Thyroid gland (tissue), 4 donors: ENCODE data around the gene LDLRAD4. TPM values are rescaled to one million over a fixed set of nuclear protein-coding genes. Genes with fewer than 3 reads are reported as not detected.

Experiments used
- DNase-seq, 2 donors: peaks; one replicate each; pipeline ENCODE4 v3.0.0-alpha.2; 2019
- H3K27ac ChIP-seq, 3 donors: fragments of 200-600 bp; sonication (generic); 1 replicate in 2 of 3; 2 replicates in 1 of 3; pipeline ENCODE4 v1.5.1; 2016 to 2019; ENCODE audit warnings: mild to moderate bottlenecking in 1 of 3, moderate library complexity in 1 of 3
- H3K27me3 ChIP-seq: fragments of 200-600 bp; sonication (generic); one replicate; pipeline ENCODE4 v1.5.1; 2019
- H3K36me3 ChIP-seq, 2 donors: fragments of 200-600 bp; sonication (generic); one replicate each; pipeline ENCODE4 v1.5.1; 2016 to 2019
- H3K4me1 ChIP-seq, 2 donors: fragments of 200-600 bp; sonication (generic); one replicate each; pipeline ENCODE4 v1.5.1; 2017 to 2019
- H3K4me3 ChIP-seq, 3 donors: fragments of 200-600 bp; sonication (generic); replicated peaks in 1 of 3; 1 replicate in 2 of 3; 2 replicates in 1 of 3; pipeline ENCODE4 v1.5.1; 2016; ENCODE audit warnings: mild to moderate bottlenecking in 1 of 3
- H3K9me3 ChIP-seq: fragments of 200-600 bp; sonication (generic); one replicate; pipeline ENCODE4 v1.5.1; 2017
- POLR2A ChIP-seq, 2 donors: fragments of 450-650 bp; IDR thresholded peaks; one replicate each; pipeline ENCODE4 v1.6.1; 2017; ENCODE audit warnings: antibody characterized with exemption in 2 of 2, mild to moderate bottlenecking in 2 of 2, moderate library complexity in 1 of 2
- WGBS, 2 donors: methylation state at CpG; one replicate each; pipeline ENCODE4 v1.1.5; 2017; 5-methylcytosine and 5-hydroxymethylcytosine counted together
- intact Hi-C: fragments of 100-400 bp; cut with DNase I; formaldehyde crosslinking; loops from one replicate; pipeline ENCODE4 v1.15.1; 2023
- total RNA-seq, 4 donors: library from RNA; depleted of rRNA; stranded (reverse); fragments of >200 nt; gene quantifications; one replicate each; pipeline ENCODE4 v1.2.3, GENCODE V29; 2016
- TF ChIP-seq, protein P1 (sequence below), 6 experiments: fragments of 200-600 bp in 3 of 6; fragments of 450-650 bp in 3 of 6; sonication (generic) in 3 of 6; IDR thresholded peaks; one replicate each; pipeline ENCODE4 v1.5.1; 2016 to 2019; ENCODE audit warnings: antibody characterized with exemption in 6 of 6, mild to moderate bottlenecking in 2 of 6, inconsistent platforms in 1 of 6, moderate library complexity in 1 of 6

LDLRAD4 gene
- total RNA-seq, 4 donors from 2014 or later, result 23.7 to 35.7 (median 29.7) TPM

GRCh38 chr18:13612196-13612997, 393.8 kb downstream of the LDLRAD4 start:
- DNase-seq, result no peak
- Histone ChIP-seq H3K27ac (no peak overlapping the region), H3K9me3 (no peaks in the 10 kb centered on the region), H3K27me3 (no peaks in the 10 kb centered on the region), H3K36me3 (no peaks in the 10 kb centered on the region), H3K4me3 (no peak overlapping the region), H3K4me1 (peaks cover 0 to 42% of the 10 kb centered on the region in 2 donors)
- 60 to 68% methylated on average over 18 to 19 of the region's 20 CpGs for WGBS, 2 donors
- intact Hi-C loops, result loop anchor here (10.0 kb wide), 1 partner anchor 48 kb away; no protein-coding TSS in a partner anchor
- TF ChIP-seq POLR2A (IDR thresholded peaks at IDR 0.05), result no peak
- TF ChIP-seq, protein P1, sequence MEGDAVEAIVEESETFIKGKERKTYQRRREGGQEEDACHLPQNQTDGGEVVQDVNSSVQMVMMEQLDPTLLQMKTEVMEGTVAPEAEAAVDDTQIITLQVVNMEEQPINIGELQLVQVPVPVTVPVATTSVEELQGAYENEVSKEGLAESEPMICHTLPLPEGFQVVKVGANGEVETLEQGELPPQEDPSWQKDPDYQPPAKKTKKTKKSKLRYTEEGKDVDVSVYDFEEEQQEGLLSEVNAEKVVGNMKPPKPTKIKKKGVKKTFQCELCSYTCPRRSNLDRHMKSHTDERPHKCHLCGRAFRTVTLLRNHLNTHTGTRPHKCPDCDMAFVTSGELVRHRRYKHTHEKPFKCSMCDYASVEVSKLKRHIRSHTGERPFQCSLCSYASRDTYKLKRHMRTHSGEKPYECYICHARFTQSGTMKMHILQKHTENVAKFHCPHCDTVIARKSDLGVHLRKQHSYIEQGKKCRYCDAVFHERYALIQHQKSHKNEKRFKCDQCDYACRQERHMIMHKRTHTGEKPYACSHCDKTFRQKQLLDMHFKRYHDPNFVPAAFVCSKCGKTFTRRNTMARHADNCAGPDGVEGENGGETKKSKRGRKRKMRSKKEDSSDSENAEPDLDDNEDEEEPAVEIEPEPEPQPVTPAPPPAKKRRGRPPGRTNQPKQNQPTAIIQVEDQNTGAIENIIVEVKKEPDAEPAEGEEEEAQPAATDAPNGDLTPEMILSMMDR (IDR thresholded peaks at IDR 0.05), result no peak

DNA sequence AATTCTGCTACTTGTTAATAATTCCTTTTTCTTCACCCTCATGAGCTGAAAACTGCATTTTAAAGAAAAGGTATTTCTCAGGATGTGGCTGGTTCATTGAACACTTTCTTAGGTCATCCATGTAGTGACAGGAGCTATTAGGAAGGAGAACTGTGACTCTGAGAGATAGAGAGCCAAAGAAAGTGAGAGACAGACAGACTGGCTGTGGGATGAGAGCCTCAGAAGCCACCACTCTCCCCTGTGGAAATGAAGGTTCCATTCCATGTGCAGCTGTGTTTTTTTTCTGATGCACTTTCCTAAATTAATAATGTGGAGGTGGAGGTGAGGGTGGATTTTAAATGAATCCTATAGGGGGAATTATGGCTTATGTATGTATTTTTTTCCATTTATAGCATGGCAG, 394.5 kb downstream of the LDLRAD4 start:
- intact Hi-C loops, result loop anchor here (10.0 kb wide), 1 partner anchor 48 kb away; no protein-coding TSS in a partner anchor
- Histone ChIP-seq H3K4me1 (peaks cover 0 to 42% of the 10 kb centered on the region in 2 donors), H3K27ac (no peak overlapping the region), H3K9me3 (no peaks in the 10 kb centered on the region), H3K36me3 (no peaks in the 10 kb centered on the region), H3K27me3 (no peaks in the 10 kb centered on the region), H3K4me3 (no peak overlapping the region)
- DNase-seq, result no peak
- TF ChIP-seq, protein P1 (IDR thresholded peaks at IDR 0.05), result no peak
- TF ChIP-seq POLR2A (IDR thresholded peaks at IDR 0.05), result no peak

GRCh38 chr18:13613591-13614501, 395.3 kb downstream of the LDLRAD4 start:
- H3K27ac ChIP-seq, result peak overlapping the region in 1 of 3 donors; percentile 31
- DNase-seq, result no peak

GRCh38 chr18:13614641-13615288, 396.2 kb downstream of the LDLRAD4 start:
- intact Hi-C loops, result loop anchor here (10.0 kb wide), 1 partner anchor 50 kb away; no protein-coding TSS in a partner anchor
- 71 to 77% methylated on average over 16 of the region's 16 CpGs for WGBS, 2 donors
- Histone ChIP-seq H3K4me1 (peaks cover 0 to 36% of the 10 kb centered on the region in 2 donors), H3K36me3 (no peaks in the 10 kb centered on the region), H3K27me3 (no peaks in the 10 kb centered on the region), H3K27ac (peak overlapping the region in 1 of 3 donors; percentile 31), H3K9me3 (no peaks in the 10 kb centered on the region), H3K4me3 (no peak overlapping the region)
- TF ChIP-seq, protein P1 (IDR thresholded peaks at IDR 0.05), result no peak
- no peak for TF ChIP-seq POLR2A (IDR thresholded peaks at IDR 0.05)
- no peak for DNase-seq

More at GRCh38 chr18:13613591-13614501, 395.3 kb downstream of the LDLRAD4 start:
- Histone ChIP-seq H3K9me3 (no peaks in the 10 kb centered on the region), H3K27me3 (no peaks in the 10 kb centered on the region), H3K36me3 (no peaks in the 10 kb centered on the region), H3K4me3 (no peak overlapping the region), H3K4me1 (peaks cover 0 to 40% of the 10 kb centered on the region in 2 donors)
- TF ChIP-seq POLR2A (IDR thresholded peaks at IDR 0.05), result no peak
- TF ChIP-seq, protein P1 (IDR thresholded peaks at IDR 0.05), result no peak
- intact Hi-C loops, result loop anchor here (10.0 kb wide), 1 partner anchor 49 kb away; no protein-coding TSS in a partner anchor
- WGBS, 2 donors, result 89 to 92% methylated on average over 21 of the region's 21 CpGs
